K562 (cell line): ENCODE measurements around the gene CYCS. TPM values are rescaled to one million over a fixed set of nuclear protein-coding genes. Genes with fewer than 3 reads are reported as not detected.
A peak's percentile ranks its signal among the peaks of the same experiment; 100 is the strongest.

Experiments used
- ARID1B ChIP-seq: fragments of 450-650 bp; IDR thresholded peaks from 2 replicates; pipeline ENCODE4 v1.6.1; 2016; ENCODE audit warnings: antibody characterized with exemption, mild to moderate bottlenecking, inconsistent platforms
- CBFA2T3 ChIP-seq: fragments of 450-650 bp; IDR thresholded peaks from 2 replicates; pipeline ENCODE4 v1.6.1; 2017
- EHMT2 ChIP-seq: fragments of 450-650 bp; IDR thresholded peaks from 2 replicates; pipeline ENCODE4 v1.6.1; 2018; ENCODE audit warnings: antibody characterized with exemption
- GTF2A2 ChIP-seq: IDR thresholded peaks from 2 replicates; pipeline ENCODE4 v1.6.1; 2016; ENCODE audit warnings: mild to moderate bottlenecking, missing genetic modification characterization, missing compliant biosample characterization
- ILF3 ChIP-seq: fragments of 450-650 bp; IDR thresholded peaks from 2 replicates; pipeline ENCODE4 v1.6.1; 2018; ENCODE audit warnings: antibody characterized with exemption, mild to moderate bottlenecking, moderate library complexity, borderline replicate concordance
- ILK ChIP-seq: fragments of 450-650 bp; IDR thresholded peaks from 2 replicates; pipeline ENCODE4 v1.6.1; 2016; ENCODE audit warnings: missing genetic modification characterization, low read depth, mild to moderate bottlenecking, missing compliant biosample characterization, moderate library complexity, borderline replicate concordance
- KDM2B ChIP-seq: fragments of 250-450 bp; sonication (Bioruptor Pico); IDR thresholded peaks from 2 replicates; pipeline ENCODE4 v1.8.0; 2021; ENCODE audit warnings: mild to moderate bottlenecking, moderate library complexity
- MCM2 ChIP-seq: fragments of 450-650 bp; IDR thresholded peaks from 2 replicates; pipeline ENCODE4 v1.6.1; 2017; ENCODE audit warnings: low read depth, mild to moderate bottlenecking
- MECOM ChIP-seq: fragments of 250-450 bp; sonication (Bioruptor Pico); IDR thresholded peaks from 2 replicates; pipeline ENCODE4 v1.8.0; 2022; ENCODE audit warnings: inconsistent platforms
- MTA3 ChIP-seq: fragments of 450-650 bp; formaldehyde crosslinking; IDR thresholded peaks from 2 replicates; pipeline ENCODE4 v1.6.1; 2017; ENCODE audit warnings: mild to moderate bottlenecking, borderline replicate concordance
- NBN ChIP-seq: fragments of 450-650 bp; IDR thresholded peaks from 2 replicates; pipeline ENCODE4 v1.6.1; 2016; ENCODE audit warnings: low read depth, mild to moderate bottlenecking
- NCOR1 ChIP-seq: fragments of 450-650 bp; IDR thresholded peaks from 2 replicates; pipeline ENCODE4 v1.6.1; 2016; ENCODE audit warnings: mild to moderate bottlenecking, moderate library complexity
- NFIC ChIP-seq: fragments of 450-650 bp; IDR thresholded peaks from 2 replicates; pipeline ENCODE4 v1.6.1; 2017; ENCODE audit warnings: mild to moderate bottlenecking, inconsistent platforms
- NRF1 ChIP-seq, 2 experiments: fragments of 450-650 bp; IDR thresholded peaks in 1 of 2; conservative IDR thresholded peaks in 1 of 2; 2 replicates each; pipeline ENCODE4 v1.6.1; 2014; ENCODE audit warnings: mild to moderate bottlenecking in 2 of 2
- PHTF2 ChIP-seq: fragments of 250-450 bp; sonication (Bioruptor Pico); IDR thresholded peaks from 2 replicates; pipeline ENCODE4 v1.5.0; 2021; ENCODE audit warnings: mild to moderate bottlenecking
- POLR2AphosphoS5 ChIP-seq: IDR thresholded peaks from 2 replicates; pipeline ENCODE4 v1.6.1; 2011; ENCODE audit warnings: mild to moderate bottlenecking, low read depth, low read length, moderate library complexity; ENCODE audit not compliant: control insufficient read depth, insufficient read depth
- POLR3G ChIP-seq: IDR thresholded peaks from 2 replicates; pipeline ENCODE4 v1.6.1; 2011; ENCODE audit not compliant: insufficient read length, insufficient replicate concordance; ENCODE audit errors: extremely low read depth
- PRPF4 ChIP-seq: fragments of 200-400 bp; formaldehyde crosslinking; IDR thresholded peaks from one replicate; pipeline ENCODE4 v1.6.1; 2017; ENCODE audit warnings: low read length, low read depth, mild to moderate bottlenecking; ENCODE audit not compliant: insufficient read depth, poor library complexity, severe bottlenecking
- RUNX1 ChIP-seq: sonication (generic); IDR thresholded peaks from 2 replicates; pipeline ENCODE4 v1.6.1; 2016; ENCODE audit warnings: antibody characterized with exemption, low read depth
- SRSF3 ChIP-seq: fragments of 200-400 bp; formaldehyde crosslinking; IDR thresholded peaks from 2 replicates; pipeline ENCODE4 v1.6.1; 2016; ENCODE audit warnings: mild to moderate bottlenecking, low read length, moderate library complexity; ENCODE audit not compliant: insufficient read depth
- TBP ChIP-seq: optimal IDR thresholded peaks from 2 replicates; pipeline ENCODE3; 2011; ENCODE audit warnings: low read depth, low read length, improper control_type of control experiment
- TRIM24 ChIP-seq, 2 experiments: fragments of 450-650 bp; IDR thresholded peaks; 2 replicates each; pipeline ENCODE4 v1.6.1; 2016
- ZNF316 ChIP-seq: fragments of 450-650 bp; IDR thresholded peaks from 2 replicates; pipeline ENCODE4 v1.6.1; 2016
- ZNF354B ChIP-seq: fragments of 250-450 bp; sonication (Bioruptor Pico); IDR thresholded peaks from 2 replicates; pipeline ENCODE4 v1.4.0; 2020
- ZNF75A ChIP-seq: fragments of 450-650 bp; formaldehyde crosslinking; IDR thresholded peaks from 2 replicates; pipeline ENCODE4 v1.4.0; 2020; ENCODE audit warnings: mild to moderate bottlenecking
- polyA plus RNA-seq, 8 experiments: library from polyadenylated mRNA; depleted of rRNA in 4 of 8; stranded (reverse) in 5 of 8; unstranded in 3 of 8; fragments of >200 nt; fragmentation: Nextera tagmentation in 2 of 8; fragmentation: Illumina TruSeq in 1 of 8; extraction: Ambion mirVana in 2 of 8; extraction: Trizol in 1 of 8; gene quantifications; 2 replicates each; pipeline versions ENCODE4 v1.2.1 to v1.2.3, GENCODE V29; 2011 to 2014; ENCODE audit warnings: inconsistent platforms in 1 of 8, missing spikeins in 1 of 8
- total RNA-seq, 7 experiments: library from RNA; depleted of rRNA in 6 of 7; stranded (reverse); fragments of >200 nt in 6 of 7; fragmentation: Illumina TruSeq in 2 of 7; extraction: Trizol in 2 of 7; gene quantifications; 2 replicates each; pipeline versions ENCODE4 v1.2.1 to v1.2.3, GENCODE V29; 2011 to 2021; ENCODE audit warnings: low replicate concordance in 1 of 7
- TF ChIP-seq, protein P1 (sequence below): IDR thresholded peaks from 3 replicates; pipeline ENCODE4 v1.6.1; 2011; ENCODE audit warnings: borderline replicate concordance, mild to moderate bottlenecking, moderate library complexity; ENCODE audit not compliant: insufficient read length; ENCODE audit errors: extremely low read depth

The CYCS gene
- total and polyA plus RNA-seq, 9 of the 15 experiments (the other 6 are each of a cell fraction or from before 2014, with no cell fraction given): 206 to 1,425 (median 438) TPM

DNA sequence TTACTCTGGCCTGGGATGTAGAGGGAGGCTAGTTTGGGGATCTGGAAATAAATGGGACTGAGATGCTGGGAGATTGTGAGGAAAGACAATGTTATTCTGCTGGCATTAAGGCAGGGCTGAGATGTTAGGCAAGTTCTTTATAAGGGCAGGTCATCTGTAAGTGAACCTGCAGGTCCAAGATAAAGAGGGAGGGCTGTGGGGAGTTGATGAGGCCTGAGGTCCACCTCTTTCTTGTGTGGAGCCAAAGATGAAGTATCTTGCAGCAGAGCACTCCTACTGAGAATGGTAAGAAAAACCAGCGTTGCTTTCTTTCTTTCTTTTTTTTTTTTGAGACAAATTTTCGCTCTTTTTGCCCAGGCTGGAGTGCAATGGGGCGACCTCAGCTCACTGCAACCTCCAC lies 19.1 kb downstream of the CYCS start (continued):
- TF ChIP-seq ILF3 (no peak), RUNX1 (no peak), MECOM (no peak), SRSF3 (no peak), MTA3 (no peak), PHTF2 (CRISPR knock-in tag) (no peak), ZNF75A (CRISPR knock-in tag) (no peak), NRF1 (conservative IDR thresholded peaks at IDR 0.05 in 1 of 2, IDR thresholded peaks at IDR 0.05 in 1 of 2) (no peak), EHMT2 (no peak), NFIC (no peak), ZNF354B (CRISPR knock-in tag) (no peak), ILK (tag) (no peak), ARID1B (0 out of 2 replicates have a peak, but pooled peaks have one; percentile 54), POLR3G (no peak), TBP (no peak), KDM2B (CRISPR knock-in tag) (no peak), NBN (no peak), POLR2AphosphoS5 (no peak), CBFA2T3 (peak; percentile 47; the same call in 1 of the 2 replicates), PRPF4 (no peak), ZNF316 (peak; percentile 63), MCM2 (no peak), TRIM24 (IDR thresholded peaks at IDR 0.05) (peak in 1 of 2 experiments; percentile 27; a peak in 1 of 4 replicates), GTF2A2 (tag) (no peak), NCOR1 (0 out of 2 replicates have a peak, but pooled peaks have one; percentile 11)
- TF ChIP-seq, protein P1, sequence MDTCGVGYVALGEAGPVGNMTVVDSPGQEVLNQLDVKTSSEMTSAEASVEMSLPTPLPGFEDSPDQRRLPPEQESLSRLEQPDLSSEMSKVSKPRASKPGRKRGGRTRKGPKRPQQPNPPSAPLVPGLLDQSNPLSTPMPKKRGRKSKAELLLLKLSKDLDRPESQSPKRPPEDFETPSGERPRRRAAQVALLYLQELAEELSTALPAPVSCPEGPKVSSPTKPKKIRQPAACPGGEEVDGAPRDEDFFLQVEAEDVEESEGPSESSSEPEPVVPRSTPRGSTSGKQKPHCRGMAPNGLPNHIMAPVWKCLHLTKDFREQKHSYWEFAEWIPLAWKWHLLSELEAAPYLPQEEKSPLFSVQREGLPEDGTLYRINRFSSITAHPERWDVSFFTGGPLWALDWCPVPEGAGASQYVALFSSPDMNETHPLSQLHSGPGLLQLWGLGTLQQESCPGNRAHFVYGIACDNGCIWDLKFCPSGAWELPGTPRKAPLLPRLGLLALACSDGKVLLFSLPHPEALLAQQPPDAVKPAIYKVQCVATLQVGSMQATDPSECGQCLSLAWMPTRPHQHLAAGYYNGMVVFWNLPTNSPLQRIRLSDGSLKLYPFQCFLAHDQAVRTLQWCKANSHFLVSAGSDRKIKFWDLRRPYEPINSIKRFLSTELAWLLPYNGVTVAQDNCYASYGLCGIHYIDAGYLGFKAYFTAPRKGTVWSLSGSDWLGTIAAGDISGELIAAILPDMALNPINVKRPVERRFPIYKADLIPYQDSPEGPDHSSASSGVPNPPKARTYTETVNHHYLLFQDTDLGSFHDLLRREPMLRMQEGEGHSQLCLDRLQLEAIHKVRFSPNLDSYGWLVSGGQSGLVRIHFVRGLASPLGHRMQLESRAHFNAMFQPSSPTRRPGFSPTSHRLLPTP: no peak
- TF ChIP-seq, all 486 proteins: peak for 6
